ENCODE measurements around the gene SATB2. TPM values are rescaled to one million over a fixed set of nuclear protein-coding genes. Genes with fewer than 3 reads are reported as not detected.

Gene SATB2
- total RNA-seq, 1 donor from 2014 or later = 1.2 TPM

- Histone ChIP-seq H3K9me3 (no peaks in the 10 kb centered on the region), H3K4me1 (peaks cover 17 to 24% of the 10 kb centered on the region in 2 donors), H3K4me3 (peak overlapping the region; percentile 54 to 64), H3K36me3 (no peaks in the 10 kb centered on the region), H3K27me3 (peaks cover 54% of the 10 kb centered on the region), H3K27ac (no peak overlapping the region)
- TF ChIP-seq CTCF (IDR thresholded peaks at IDR 0.05) = no peak
- intact Hi-C loops (cut with DNase I) = loop anchor here (5.0 to 10.0 kb wide), 4 partner anchors 810 to 1962 kb away; partner anchors contain the start of genes HSPE1 and MARS2
- no peak for DNase-seq (ENCODE audit: low spot score in 2 of 2)
Observed at GRCh38 chr2:199464606-199465352, 7.0 kb upstream of the SATB2 start.

- Histone ChIP-seq H3K9me3 (no peaks in the 10 kb centered on the region), H3K27ac (no peak overlapping the region), H3K36me3 (no peaks in the 10 kb centered on the region), H3K27me3 (peaks cover 54% of the 10 kb centered on the region), H3K4me3 (peak overlapping the region; percentile 54 to 64), H3K4me1 (peaks cover 17 to 18% of the 10 kb centered on the region in 2 donors)
- intact Hi-C loops (cut with DNase I) = loop anchor here (5.0 to 10.0 kb wide), 4 partner anchors 809 to 1962 kb away; partner anchors contain the start of genes HSPE1 and MARS2
- TF ChIP-seq CTCF (IDR thresholded peaks at IDR 0.05) = no peak
- DNase-seq (ENCODE audit: low spot score in 2 of 2) = peak in 1 of 2 donors; percentile 66
Observed at GRCh38 chr2:199463708-199464605, 6.2 kb upstream of the SATB2 start.

GRCh38 chr2:199462956-199463692 lies 5.4 kb upstream of the SATB2 start:
- Histone ChIP-seq H3K4me1 (peaks cover 14 to 21% of the 10 kb centered on the region in 2 donors), H3K9me3 (no peaks in the 10 kb centered on the region), H3K4me3 (peak overlapping the region; percentile 54 to 64), H3K27me3 (peaks cover 46% of the 10 kb centered on the region), H3K36me3 (no peaks in the 10 kb centered on the region), H3K27ac (no peak overlapping the region)
- peak; percentile 69 to 89 (median 88) for TF ChIP-seq CTCF (IDR thresholded peaks at IDR 0.05)
- DNase-seq (ENCODE audit: low spot score in 2 of 2) = peak in 1 of 2 donors; percentile 81
- intact Hi-C loops (cut with DNase I) = loop anchor here (5.0 to 10.0 kb wide), 4 partner anchors 808 to 1961 kb away; partner anchors contain the start of genes HSPE1 and MARS2

GRCh38 chr2:199462347-199462955 lies 4.7 kb upstream of the SATB2 start:
- Histone ChIP-seq H3K27me3 (peaks cover 40% of the 10 kb centered on the region), H3K27ac (no peak overlapping the region), H3K9me3 (no peaks in the 10 kb centered on the region), H3K4me3 (peak overlapping the region; percentile 54 to 64), H3K36me3 (no peaks in the 10 kb centered on the region), H3K4me1 (peaks cover 14 to 23% of the 10 kb centered on the region in 2 donors)
- DNase-seq (ENCODE audit: low spot score in 2 of 2) = no peak
- TF ChIP-seq CTCF (IDR thresholded peaks at IDR 0.05) = no peak
- intact Hi-C loops (cut with DNase I) = loop anchor here (5.0 to 10.0 kb wide), 4 partner anchors 808 to 1960 kb away; partner anchors contain the start of genes HSPE1 and MARS2

Data from ascending aorta (tissue), 2 donors.